H1 (cell line): ENCODE data around the gene TNNT1.

Source experiments
- EP300 ChIP-seq, 2 experiments: IDR thresholded peaks; 1 replicate in 1 of 2; 2 replicates in 1 of 2; pipeline ENCODE4 v1.6.1; 2011 to 2012; ENCODE audit warnings: low read depth in 2 of 2, low read length in 2 of 2, mild to moderate bottlenecking in 2 of 2, borderline replicate concordance in 1 of 2, inconsistent platforms in 1 of 2, moderate library complexity in 1 of 2
- EZH2 ChIP-seq: fragments of 200-600 bp; sonication (generic); IDR thresholded peaks from 2 replicates; pipeline ENCODE4 v1.7.1; 2012; ENCODE audit warnings: low read depth, mild to moderate bottlenecking, moderate library complexity, low read length, inconsistent platforms; ENCODE audit not compliant: severe bottlenecking
- NRF1 ChIP-seq: IDR thresholded peaks from 2 replicates; pipeline ENCODE4 v1.6.1; 2011; ENCODE audit warnings: mild to moderate bottlenecking, low read depth, low read length, improper control_type of control experiment
- POLR2A ChIP-seq, 2 experiments: IDR thresholded peaks; 1 replicate in 1 of 2; 2 replicates in 1 of 2; pipeline ENCODE4 v1.6.1; 2011; ENCODE audit warnings: low read depth in 2 of 2, low read length in 2 of 2, mild to moderate bottlenecking in 2 of 2; ENCODE audit errors: control extremely low read depth in 1 of 2
- POLR2AphosphoS5 ChIP-seq: IDR thresholded peaks from 2 replicates; pipeline ENCODE4 v1.6.1; 2011; ENCODE audit warnings: low read depth, low read length
- SIRT6 ChIP-seq: IDR thresholded peaks from one replicate; pipeline ENCODE4 v1.7.1; 2012; ENCODE audit warnings: low read length, inconsistent platforms
- TF ChIP-seq, protein P1 (sequence below), 3 experiments: IDR thresholded peaks; 1 replicate in 2 of 3; 2 replicates in 1 of 3; pipeline versions ENCODE4 v1.5.1 to v1.6.1; 2011; ENCODE audit warnings: low read length in 3 of 3, mild to moderate bottlenecking in 3 of 3, inconsistent platforms in 2 of 3, low read depth in 1 of 3, moderate library complexity in 1 of 3; ENCODE audit not compliant: insufficient read depth in 1 of 3; ENCODE audit errors: control extremely low read depth in 1 of 3

GRCh38 chr19:55145232-55145631 lies 3.8 kb downstream of the TNNT1 start:
- TF ChIP-seq NRF1 (no peak), EP300 (IDR thresholded peaks at IDR 0.05; ENCODE audit: borderline replicate concordance in 1 of 2, low read depth in 2 of 2, low read length in 2 of 2) (no peak), EZH2 (no peak), POLR2A (IDR thresholded peaks at IDR 0.05; ENCODE audit: control extremely low read depth in 1 of 2, low read depth in 2 of 2, low read length in 2 of 2) (no peak), POLR2AphosphoS5 (no peak), SIRT6 (no peak)
- TF ChIP-seq, protein P1, sequence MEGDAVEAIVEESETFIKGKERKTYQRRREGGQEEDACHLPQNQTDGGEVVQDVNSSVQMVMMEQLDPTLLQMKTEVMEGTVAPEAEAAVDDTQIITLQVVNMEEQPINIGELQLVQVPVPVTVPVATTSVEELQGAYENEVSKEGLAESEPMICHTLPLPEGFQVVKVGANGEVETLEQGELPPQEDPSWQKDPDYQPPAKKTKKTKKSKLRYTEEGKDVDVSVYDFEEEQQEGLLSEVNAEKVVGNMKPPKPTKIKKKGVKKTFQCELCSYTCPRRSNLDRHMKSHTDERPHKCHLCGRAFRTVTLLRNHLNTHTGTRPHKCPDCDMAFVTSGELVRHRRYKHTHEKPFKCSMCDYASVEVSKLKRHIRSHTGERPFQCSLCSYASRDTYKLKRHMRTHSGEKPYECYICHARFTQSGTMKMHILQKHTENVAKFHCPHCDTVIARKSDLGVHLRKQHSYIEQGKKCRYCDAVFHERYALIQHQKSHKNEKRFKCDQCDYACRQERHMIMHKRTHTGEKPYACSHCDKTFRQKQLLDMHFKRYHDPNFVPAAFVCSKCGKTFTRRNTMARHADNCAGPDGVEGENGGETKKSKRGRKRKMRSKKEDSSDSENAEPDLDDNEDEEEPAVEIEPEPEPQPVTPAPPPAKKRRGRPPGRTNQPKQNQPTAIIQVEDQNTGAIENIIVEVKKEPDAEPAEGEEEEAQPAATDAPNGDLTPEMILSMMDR (IDR thresholded peaks at IDR 0.05; ENCODE audit: control extremely low read depth in 1 of 3, insufficient read depth in 1 of 3, low read depth in 1 of 3, low read length in 3 of 3) = no peak
